Sigmoid colon (tissue), 7 donors: Measurements from ENCODE around the gene SRGAP1. TPM values are rescaled to one million over a fixed set of nuclear protein-coding genes. Genes with fewer than 3 reads are reported as not detected.
A peak's percentile ranks its signal among the peaks of the same experiment; 100 is the strongest.

Source experiments
- DNase-seq: peaks from one replicate; pipeline ENCODE4 v3.0.0-alpha.2; 2019
- H3K27ac ChIP-seq, 4 donors: fragments of 200-600 bp; sonication (generic); one replicate each; pipeline ENCODE4 v1.5.1; 2016 to 2019; ENCODE audit warnings: mild to moderate bottlenecking in 1 of 4
- H3K27me3 ChIP-seq, 3 donors: fragments of 200-600 bp; sonication (generic); one replicate each; pipeline ENCODE4 v1.5.1; 2019; ENCODE audit warnings: mild to moderate bottlenecking in 1 of 3
- H3K36me3 ChIP-seq, 4 donors: fragments of 200-600 bp; sonication (generic); one replicate each; pipeline ENCODE4 v1.5.1; 2016 to 2019
- H3K4me1 ChIP-seq, 4 donors: fragments of 200-600 bp; sonication (generic); one replicate each; pipeline ENCODE4 v1.5.1; 2017 to 2019
- H3K4me3 ChIP-seq, 4 donors: fragments of 200-600 bp; sonication (generic); one replicate each; pipeline ENCODE4 v1.5.1; 2017 to 2019; ENCODE audit warnings: mild to moderate bottlenecking in 2 of 4, moderate library complexity in 1 of 4
- H3K9me3 ChIP-seq, 4 donors: fragments of 200-600 bp in 3 of 4; sonication (generic) in 3 of 4; one replicate each; pipeline versions ENCODE4 v1.5.1 to v1.6.1; 2013 to 2019
- EP300 ChIP-seq, 4 donors: sonication (generic); formaldehyde crosslinking; IDR thresholded peaks; one replicate each; pipeline ENCODE4 v1.6.1; 2017; ENCODE audit warnings: antibody characterized with exemption in 4 of 4
- POLR2A ChIP-seq, 2 donors: fragments of 450-650 bp; IDR thresholded peaks; one replicate each; pipeline ENCODE4 v1.6.1; 2016; ENCODE audit warnings: antibody characterized with exemption in 2 of 2, mild to moderate bottlenecking in 2 of 2, moderate library complexity in 2 of 2
- POLR2AphosphoS5 ChIP-seq, 4 donors: sonication (generic); formaldehyde crosslinking; IDR thresholded peaks; one replicate each; pipeline ENCODE4 v1.6.1; 2017; ENCODE audit warnings: antibody characterized with exemption in 4 of 4
- WGBS, 2 donors: extraction: QIAGEN DNeasy Blood & Tissue Kit; methylation state at CpG; one replicate each; pipeline ENCODE4 v1.1.7; 2013; 5-methylcytosine and 5-hydroxymethylcytosine counted together
- intact Hi-C: fragments of 100-400 bp; cut with DNase I; formaldehyde crosslinking; loops from one replicate; pipeline ENCODE4 v1.15.1; 2023
- polyA plus RNA-seq, 3 donors: library from polyadenylated mRNA; stranded (reverse); fragments of 200-250 nt; gene quantifications; one replicate each; pipeline ENCODE4 v1.2.3, GENCODE V29; 2013
- total RNA-seq, 4 donors: library from RNA; depleted of rRNA; stranded (reverse); fragments of >200 nt; gene quantifications; one replicate each; pipeline ENCODE4 v1.1.0, GENCODE V29; 2016
- TF ChIP-seq, protein P1 (sequence below), 4 experiments: fragments of 450-650 bp in 3 of 4; fragments of 200-600 bp in 1 of 4; IDR thresholded peaks; one replicate each; pipeline ENCODE4 v1.5.1; 2016 to 2019; ENCODE audit warnings: antibody characterized with exemption in 4 of 4, mild to moderate bottlenecking in 3 of 4, moderate library complexity in 2 of 4
- donor health status: healthy with polysubstance abuse.
- donor health status: Bipolar disorder and iron deficiency.
- donor health status: healthy.

The SRGAP1 gene
- total and polyA plus RNA-seq, 7 donors: 2.4 to 16.3 (median 5.4) TPM

DNA sequence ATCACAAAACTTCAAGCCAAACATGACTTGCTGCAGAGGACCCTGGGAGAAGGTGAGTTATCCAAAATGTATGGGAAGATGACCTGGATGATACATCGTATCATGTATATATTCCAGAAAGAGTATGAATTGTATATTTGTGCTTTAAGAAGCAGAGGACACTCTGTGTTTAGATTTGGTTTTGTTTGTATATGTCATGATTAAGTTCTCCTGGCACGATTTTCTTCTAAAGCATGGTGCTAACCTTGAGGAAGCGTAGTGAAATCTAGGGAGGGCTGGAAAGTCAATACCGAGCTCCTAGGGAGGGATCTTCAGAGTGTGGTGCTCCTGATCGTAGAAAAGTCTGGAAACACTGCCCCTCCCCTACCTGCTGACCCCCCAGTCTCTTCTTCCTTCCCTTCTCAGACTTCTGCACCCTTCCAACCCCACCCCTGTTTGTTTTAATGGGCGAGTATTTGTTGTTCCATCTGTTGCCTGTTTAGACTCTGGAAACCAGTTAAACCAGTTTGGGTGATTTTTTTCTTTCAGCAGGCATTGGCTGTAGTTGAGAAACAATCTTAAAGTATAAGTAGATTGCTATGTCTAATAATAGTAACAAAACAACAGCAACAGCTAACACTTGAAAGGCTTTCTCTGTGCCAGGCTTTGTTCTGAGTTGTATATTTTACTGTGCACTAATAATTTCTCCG lies 236.0 kb downstream of the SRGAP1 start:
- H3K27ac ChIP-seq: peak overlapping the region; percentile 2 to 47 (median 40)
- no peak overlapping the region for H3K4me3 ChIP-seq
- no peaks in the 10 kb centered on the region for H3K27me3 ChIP-seq
- TF ChIP-seq EP300 (IDR thresholded peaks at IDR 0.05): no peak
- H3K36me3 ChIP-seq: no peaks in the 10 kb centered on the region
- no peak for DNase-seq
- 15 to 59% methylated on average over 7 of the region's 7 CpGs for WGBS, 2 donors
- intact Hi-C loops: loop anchor here (5.0 kb wide), 1 partner anchor 238 kb away; the partner anchor contains the start of gene SRGAP1
- peaks cover 0 to 40% (median 33%) of the 10 kb centered on the region in 4 donors for H3K4me1 ChIP-seq
- H3K9me3 ChIP-seq: no peaks in the 10 kb centered on the region

DNA sequence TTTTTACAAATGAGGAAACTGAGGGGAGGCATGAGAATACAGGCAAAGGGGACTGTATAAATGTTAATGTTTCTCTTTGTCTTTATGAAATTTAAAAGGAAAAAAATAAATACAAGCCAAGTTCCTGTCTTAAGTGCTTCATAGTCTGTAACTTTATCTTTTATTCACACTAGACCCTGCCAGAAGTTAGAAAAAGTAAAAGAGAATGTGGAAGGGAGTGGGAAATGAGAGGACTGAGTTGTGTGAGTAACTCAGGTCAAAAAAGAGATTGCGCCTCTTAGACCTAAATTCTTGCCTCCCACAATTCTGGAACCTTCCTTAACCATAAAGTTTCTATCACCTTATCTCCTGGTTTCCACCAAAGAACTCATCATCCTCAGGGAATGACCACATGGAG lies 236.5 kb downstream of the SRGAP1 start:
- H3K27me3 ChIP-seq: no peaks in the 10 kb centered on the region
- H3K4me1 ChIP-seq: peaks cover 0 to 45% (median 33%) of the 10 kb centered on the region in 4 donors
- H3K4me3 ChIP-seq: no peak overlapping the region
- no peaks in the 10 kb centered on the region for H3K9me3 ChIP-seq
- H3K36me3 ChIP-seq: no peaks in the 10 kb centered on the region
- H3K27ac ChIP-seq: peak overlapping the region; percentile 2 to 47 (median 40)
- 80 to 88% methylated on average over 1 of the region's 1 CpG for WGBS, 2 donors
- intact Hi-C loops: loop anchor here (5.0 kb wide), 1 partner anchor 239 kb away; the partner anchor contains the start of gene SRGAP1
- TF ChIP-seq, protein P1, sequence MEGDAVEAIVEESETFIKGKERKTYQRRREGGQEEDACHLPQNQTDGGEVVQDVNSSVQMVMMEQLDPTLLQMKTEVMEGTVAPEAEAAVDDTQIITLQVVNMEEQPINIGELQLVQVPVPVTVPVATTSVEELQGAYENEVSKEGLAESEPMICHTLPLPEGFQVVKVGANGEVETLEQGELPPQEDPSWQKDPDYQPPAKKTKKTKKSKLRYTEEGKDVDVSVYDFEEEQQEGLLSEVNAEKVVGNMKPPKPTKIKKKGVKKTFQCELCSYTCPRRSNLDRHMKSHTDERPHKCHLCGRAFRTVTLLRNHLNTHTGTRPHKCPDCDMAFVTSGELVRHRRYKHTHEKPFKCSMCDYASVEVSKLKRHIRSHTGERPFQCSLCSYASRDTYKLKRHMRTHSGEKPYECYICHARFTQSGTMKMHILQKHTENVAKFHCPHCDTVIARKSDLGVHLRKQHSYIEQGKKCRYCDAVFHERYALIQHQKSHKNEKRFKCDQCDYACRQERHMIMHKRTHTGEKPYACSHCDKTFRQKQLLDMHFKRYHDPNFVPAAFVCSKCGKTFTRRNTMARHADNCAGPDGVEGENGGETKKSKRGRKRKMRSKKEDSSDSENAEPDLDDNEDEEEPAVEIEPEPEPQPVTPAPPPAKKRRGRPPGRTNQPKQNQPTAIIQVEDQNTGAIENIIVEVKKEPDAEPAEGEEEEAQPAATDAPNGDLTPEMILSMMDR (IDR thresholded peaks at IDR 0.05): no peak
- TF ChIP-seq POLR2A (IDR thresholded peaks at IDR 0.05) (no peak), POLR2AphosphoS5 (IDR thresholded peaks at IDR 0.05) (no peak), EP300 (IDR thresholded peaks at IDR 0.05) (no peak)
- DNase-seq: no peak

DNA sequence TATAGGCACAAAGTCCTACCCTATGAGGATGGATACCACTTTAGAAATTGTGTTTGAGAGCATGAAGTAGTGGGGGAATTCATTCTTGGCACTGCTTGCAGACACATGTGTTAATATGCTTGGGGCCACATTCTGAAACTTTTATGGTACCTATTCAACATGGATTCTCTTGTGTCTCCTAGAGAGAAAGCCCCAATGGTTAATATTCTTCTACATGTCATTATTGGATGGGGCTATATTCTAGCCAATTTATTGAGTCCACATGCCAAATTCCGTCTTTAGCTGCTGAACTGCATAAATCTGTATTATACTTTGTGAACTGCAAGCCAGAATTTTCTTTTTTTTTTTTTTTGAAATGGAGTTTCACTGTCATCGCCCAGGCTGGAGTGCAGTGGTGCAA lies 237.6 kb downstream of the SRGAP1 start:
- TF ChIP-seq, protein P1 (IDR thresholded peaks at IDR 0.05): no peak
- TF ChIP-seq EP300 (IDR thresholded peaks at IDR 0.05) (no peak), POLR2AphosphoS5 (IDR thresholded peaks at IDR 0.05) (no peak), POLR2A (IDR thresholded peaks at IDR 0.05) (no peak)
- peaks cover 0 to 54% (median 34%) of the 10 kb centered on the region in 4 donors for H3K4me1 ChIP-seq
- H3K9me3 ChIP-seq: no peaks in the 10 kb centered on the region
- no peaks in the 10 kb centered on the region for H3K36me3 ChIP-seq
- H3K27ac ChIP-seq: peak overlapping the region; percentile 67 to 83 (median 77)
- H3K27me3 ChIP-seq: no peaks in the 10 kb centered on the region
- DNase-seq: no peak
- no peak overlapping the region for H3K4me3 ChIP-seq
- 59 to 79% methylated on average over 2 of the region's 2 CpGs for WGBS, 2 donors
- intact Hi-C loops: loop anchor here (2.0 to 5.0 kb wide), 2 partner anchors 23 to 240 kb away; partner anchors contain the start of gene SRGAP1

DNA sequence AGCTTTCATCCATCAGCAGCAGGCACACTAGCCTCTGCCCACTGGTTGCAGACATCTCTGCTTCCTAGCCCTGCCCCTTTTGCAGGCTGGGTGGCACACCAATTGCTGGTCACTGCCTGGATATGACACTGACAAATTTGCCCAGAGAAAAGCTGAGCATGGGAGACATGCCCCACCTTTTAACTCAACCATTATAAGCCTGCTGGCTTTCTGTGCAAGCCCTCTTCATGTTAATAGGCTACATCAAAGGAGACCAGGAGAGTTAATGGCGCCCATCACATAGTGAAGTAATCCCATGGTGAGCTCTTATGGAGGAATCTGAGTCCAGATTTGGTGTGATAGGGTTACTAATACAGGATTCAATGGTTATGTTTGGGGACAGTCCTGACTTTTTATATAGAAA lies 238.4 kb downstream of the SRGAP1 start:
- TF ChIP-seq, protein P1 (IDR thresholded peaks at IDR 0.05): no peak
- TF ChIP-seq POLR2A (IDR thresholded peaks at IDR 0.05) (no peak), POLR2AphosphoS5 (IDR thresholded peaks at IDR 0.05) (no peak), EP300 (IDR thresholded peaks at IDR 0.05) (no peak)
- Histone ChIP-seq H3K36me3 (no peaks in the 10 kb centered on the region), H3K9me3 (no peaks in the 10 kb centered on the region), H3K4me3 (peak overlapping the region in 1 of 4 donors; percentile 7), H3K27ac (peak overlapping the region; percentile 67 to 83 (median 77)), H3K27me3 (no peaks in the 10 kb centered on the region), H3K4me1 (peaks cover 0 to 56% (median 39%) of the 10 kb centered on the region in 4 donors)
- DNase-seq: no peak
- intact Hi-C loops: loop anchor here (2.0 to 5.0 kb wide), 2 partner anchors 22 to 241 kb away; partner anchors contain the start of gene SRGAP1
- 19 to 70% methylated on average over 1 of the region's 1 CpG for WGBS, 2 donors
